IPS-20b (cell line): ENCODE measurements around the gene ENOSF1.

Experiments used
- H3K27ac ChIP-seq: one replicate; pipeline ENCODE4 v1.5.1; 2013; ENCODE audit warnings: low read length
- H3K27me3 ChIP-seq: 2 replicates; pipeline ENCODE4 v1.6.1; 2013; ENCODE audit warnings: mild to moderate bottlenecking, low read length, inconsistent platforms; ENCODE audit not compliant: insufficient read depth
- H3K36me3 ChIP-seq: 2 replicates; pipeline ENCODE4 v1.6.1; 2013; ENCODE audit warnings: low read depth, mild to moderate bottlenecking, inconsistent platforms, low read length, moderate library complexity; ENCODE audit not compliant: insufficient read depth
- H3K4me1 ChIP-seq: 2 replicates; pipeline ENCODE4 v1.6.1; 2013; ENCODE audit warnings: mild to moderate bottlenecking, control low read depth, inconsistent platforms, low read length, moderate library complexity; ENCODE audit not compliant: insufficient read depth
- H3K4me3 ChIP-seq: 2 replicates; pipeline ENCODE4 v1.5.1; 2013; ENCODE audit warnings: mild to moderate bottlenecking, low read length, inconsistent platforms
- H3K9ac ChIP-seq: 2 replicates; pipeline ENCODE4 v1.6.1; 2013; ENCODE audit warnings: low read depth, mild to moderate bottlenecking, inconsistent platforms, low read length, moderate library complexity
- H3K9me3 ChIP-seq: 2 replicates; pipeline ENCODE4 v1.6.1; 2013; ENCODE audit warnings: mild to moderate bottlenecking, low read depth, low read length, inconsistent platforms; ENCODE audit not compliant: insufficient read depth

The ENOSF1 gene

DNA sequence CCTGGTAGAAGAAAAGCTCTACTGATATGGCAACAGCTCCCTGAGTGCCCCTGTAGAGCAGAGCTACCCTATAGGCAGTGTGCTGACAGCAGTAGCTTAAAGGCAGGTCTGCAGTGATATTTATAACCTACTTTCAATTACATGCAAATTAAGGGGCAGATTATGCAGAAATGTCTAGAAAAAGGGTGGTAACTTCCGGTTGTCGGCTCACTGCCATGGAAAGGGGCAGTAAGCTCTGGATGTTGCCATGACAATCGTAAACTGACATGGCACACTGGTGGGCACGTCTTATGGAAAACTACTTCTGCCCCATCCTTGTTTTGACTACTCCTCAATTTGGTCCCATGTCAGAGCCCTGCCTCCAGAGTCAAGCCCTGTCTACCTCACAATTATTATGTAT, 57.8 kb downstream of the ENOSF1 start:
- Histone ChIP-seq H3K27ac (no peak overlapping the region), H3K4me1 (peaks cover 7% of the 10 kb centered on the region), H3K27me3 (no peaks in the 10 kb centered on the region), H3K9me3 (no peaks in the 10 kb centered on the region), H3K4me3 (no peak overlapping the region), H3K9ac (no peak overlapping the region), H3K36me3 (peaks cover 7% of the 10 kb centered on the region)

DNA sequence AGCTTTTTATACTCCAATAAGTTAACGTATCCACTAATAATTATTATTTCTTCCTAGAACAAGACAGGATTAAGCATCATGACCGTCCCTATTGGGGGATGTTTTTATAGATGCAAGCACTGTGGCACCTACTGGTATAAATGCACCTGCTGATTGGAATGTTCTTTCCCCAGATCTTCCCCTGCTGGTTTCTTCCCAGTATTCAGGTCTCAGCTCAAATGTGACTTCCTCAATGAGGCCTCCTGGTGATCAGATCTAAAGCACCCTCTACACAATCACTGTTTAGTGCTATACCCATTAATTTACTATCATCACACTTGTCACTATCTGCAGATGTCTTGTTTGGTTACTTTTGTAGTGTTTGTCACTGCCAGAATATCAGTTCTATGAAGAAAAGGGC, 58.9 kb downstream of the ENOSF1 start:
- Histone ChIP-seq H3K4me3 (no peak overlapping the region), H3K9ac (no peak overlapping the region), H3K9me3 (no peaks in the 10 kb centered on the region), H3K27me3 (no peaks in the 10 kb centered on the region), H3K36me3 (no peaks in the 10 kb centered on the region), H3K27ac (no peak overlapping the region), H3K4me1 (no peaks in the 10 kb centered on the region)

- Histone ChIP-seq H3K9me3 (no peaks in the 10 kb centered on the region), H3K27ac (no peak overlapping the region), H3K36me3 (no peaks in the 10 kb centered on the region), H3K27me3 (no peaks in the 10 kb centered on the region), H3K4me1 (no peaks in the 10 kb centered on the region), H3K4me3 (no peak overlapping the region), H3K9ac (no peak overlapping the region)
These were observed 60.3 kb downstream of the ENOSF1 start for GRCh38 chr18:652131-652530.

DNA sequence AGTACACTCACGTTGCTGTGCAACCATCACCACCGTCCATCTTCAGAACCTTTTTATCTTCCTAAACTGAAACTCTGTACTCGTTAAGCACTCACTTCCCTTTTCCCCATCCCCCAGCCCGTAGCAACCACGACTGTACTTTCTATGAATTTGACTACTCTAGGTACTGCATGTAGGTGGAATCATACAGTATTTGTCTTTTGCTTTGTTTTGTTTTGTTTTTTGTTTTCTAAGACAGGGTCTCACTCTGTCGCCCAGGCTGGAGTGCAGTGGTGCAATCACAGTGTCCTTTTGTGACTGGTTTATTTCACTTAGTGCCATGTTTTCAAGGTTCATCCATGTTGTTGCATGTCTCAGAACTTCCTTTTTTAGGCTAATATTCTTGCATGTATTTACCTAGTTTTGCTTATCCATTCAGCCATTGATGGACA, 62.0 kb downstream of the ENOSF1 start:
- no peaks in the 10 kb centered on the region for H3K4me1 ChIP-seq
- no peaks in the 10 kb centered on the region for H3K27me3 ChIP-seq
- no peak overlapping the region for H3K9ac ChIP-seq
- H3K36me3 ChIP-seq: no peaks in the 10 kb centered on the region
- H3K4me3 ChIP-seq: no peak overlapping the region
- H3K9me3 ChIP-seq: no peaks in the 10 kb centered on the region
- H3K27ac ChIP-seq: no peak overlapping the region

DNA sequence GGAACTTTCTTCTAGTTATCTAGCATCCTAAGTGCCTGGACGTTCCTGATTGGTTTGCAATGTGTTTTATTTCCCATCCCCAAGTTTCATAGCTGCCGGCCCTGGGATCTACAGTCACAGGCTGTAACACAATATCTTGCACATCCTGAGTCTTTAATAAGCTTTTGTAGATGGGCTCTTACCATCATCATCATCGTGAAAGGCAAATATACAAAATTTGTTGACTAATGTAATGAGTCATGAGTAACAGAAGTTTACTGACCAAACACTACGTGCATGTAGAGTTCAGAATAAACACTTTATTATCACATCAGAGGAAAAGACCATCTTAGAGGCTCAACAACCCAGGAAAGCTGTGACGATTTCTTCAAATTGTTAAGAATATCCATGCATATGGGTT, 63.1 kb downstream of the ENOSF1 start:
- Histone ChIP-seq H3K9ac (no peak overlapping the region), H3K4me3 (no peak overlapping the region), H3K27ac (no peak overlapping the region), H3K4me1 (no peaks in the 10 kb centered on the region), H3K36me3 (no peaks in the 10 kb centered on the region), H3K9me3 (no peaks in the 10 kb centered on the region), H3K27me3 (no peaks in the 10 kb centered on the region)

DNA sequence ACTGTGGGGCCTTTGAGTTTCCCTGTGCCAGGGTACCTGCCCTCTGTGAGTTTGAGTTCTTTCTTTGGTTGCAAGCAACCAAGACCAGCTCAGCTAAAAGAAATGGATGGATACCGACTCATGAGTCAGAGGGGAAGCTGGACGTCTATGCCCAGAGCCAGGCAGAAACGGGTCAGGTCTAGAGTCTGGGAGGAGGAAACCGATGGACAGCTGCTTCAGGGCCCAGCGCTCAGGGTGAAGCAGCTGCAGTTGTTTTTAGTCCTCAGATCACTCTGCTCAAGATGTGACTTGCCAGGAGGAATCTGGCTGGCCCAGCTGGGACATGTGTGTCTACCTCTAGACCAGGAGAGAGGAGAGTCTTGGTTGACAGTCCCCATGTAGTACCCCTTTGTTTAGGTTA, 65.1 kb downstream of the ENOSF1 start:
- Histone ChIP-seq H3K9ac (no peak overlapping the region), H3K4me1 (no peaks in the 10 kb centered on the region), H3K27ac (no peak overlapping the region)

DNA sequence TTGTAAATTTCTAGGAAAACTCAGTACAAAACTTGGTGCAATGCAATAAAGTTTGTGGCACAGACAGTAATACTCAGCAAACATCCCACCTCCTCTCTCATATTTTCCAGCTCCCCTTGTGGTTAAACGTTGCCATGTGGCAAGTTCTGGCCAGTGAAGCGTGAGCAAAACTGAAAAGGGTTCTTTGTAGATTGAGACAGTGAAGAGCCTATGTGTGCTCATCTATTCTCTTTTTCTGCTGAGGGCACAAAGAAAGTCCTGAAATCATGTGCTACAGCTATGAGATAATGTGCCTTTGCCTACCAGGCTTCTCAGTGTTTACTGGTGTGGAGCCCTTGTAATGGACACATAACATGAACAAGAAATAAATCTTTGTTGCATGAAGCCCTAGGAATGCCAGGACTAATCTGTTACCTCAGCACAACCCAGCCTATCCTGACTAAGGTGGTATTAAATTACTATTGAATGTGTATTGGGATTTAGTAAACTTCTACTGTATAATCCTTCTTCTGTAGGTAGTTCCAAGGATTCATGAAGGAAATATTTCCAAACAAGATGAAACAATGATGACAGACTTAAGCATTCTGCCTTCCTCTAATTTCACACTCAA, 67.9 kb downstream of the ENOSF1 start:
- Histone ChIP-seq H3K4me3 (no peak overlapping the region), H3K36me3 (no peaks in the 10 kb centered on the region), H3K27me3 (no peaks in the 10 kb centered on the region), H3K27ac (no peak overlapping the region), H3K4me1 (no peaks in the 10 kb centered on the region), H3K9ac (no peak overlapping the region), H3K9me3 (no peaks in the 10 kb centered on the region)

More for the DNA sequence above, 65.1 kb downstream of the ENOSF1 start:
- Histone ChIP-seq H3K27me3 (no peaks in the 10 kb centered on the region), H3K4me3 (no peak overlapping the region), H3K36me3 (no peaks in the 10 kb centered on the region), H3K9me3 (no peaks in the 10 kb centered on the region)

DNA sequence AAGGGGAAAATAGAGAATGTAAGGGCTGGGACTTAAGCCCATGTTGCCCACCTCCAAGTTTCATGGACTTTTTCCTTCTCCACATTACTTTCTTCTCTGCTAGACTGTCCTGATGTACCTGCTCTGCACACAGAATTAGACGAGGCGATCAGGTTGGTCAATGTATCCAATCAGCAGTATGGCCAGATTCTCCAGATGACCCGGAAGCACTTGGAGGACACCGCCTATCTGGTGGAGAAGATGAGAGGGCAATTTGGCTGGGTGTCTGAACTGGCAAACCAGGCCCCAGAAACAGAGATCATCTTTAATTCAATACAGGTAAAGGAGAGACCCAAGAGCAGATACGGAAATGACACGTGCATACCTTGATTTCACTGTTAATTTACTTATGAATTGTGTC, 71.2 kb downstream of the ENOSF1 start:
- H3K9me3 ChIP-seq: no peaks in the 10 kb centered on the region
- H3K9ac ChIP-seq: no peak overlapping the region
- H3K36me3 ChIP-seq: no peaks in the 10 kb centered on the region
- H3K27me3 ChIP-seq: no peaks in the 10 kb centered on the region
- H3K4me1 ChIP-seq: no peaks in the 10 kb centered on the region
- H3K4me3 ChIP-seq: no peak overlapping the region
- no peak overlapping the region for H3K27ac ChIP-seq

DNA sequence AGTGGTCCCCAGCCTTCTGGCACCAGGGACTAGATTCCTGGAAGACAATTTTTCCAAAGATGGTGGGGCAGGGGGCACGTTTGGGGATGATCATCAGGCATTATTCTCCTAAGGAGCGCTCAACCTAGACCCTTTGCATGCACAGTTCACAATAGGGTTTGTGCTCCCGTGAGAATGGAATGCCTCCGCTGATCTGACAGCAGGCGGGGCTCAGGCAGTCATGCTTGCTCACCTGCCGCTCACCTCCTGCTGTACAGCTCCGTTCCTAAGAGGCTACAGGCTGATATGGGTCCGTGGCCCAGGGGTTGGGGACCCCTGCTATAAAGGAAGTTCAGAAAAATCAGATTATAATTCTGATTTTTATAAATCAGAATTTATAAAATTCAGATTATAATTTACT, 77.3 kb downstream of the ENOSF1 start:
- Histone ChIP-seq H3K4me1 (peaks cover 9% of the 10 kb centered on the region), H3K27me3 (no peaks in the 10 kb centered on the region), H3K36me3 (no peaks in the 10 kb centered on the region), H3K27ac (no peak overlapping the region), H3K9ac (peak overlapping the region; percentile 36; the same call in 1 of the 2 replicates), H3K9me3 (no peaks in the 10 kb centered on the region), H3K4me3 (peak overlapping the region; percentile 59)

GRCh38 chr18:634551-635045, 77.8 kb downstream of the ENOSF1 start:
- H3K4me1 ChIP-seq: peaks cover 9% of the 10 kb centered on the region
- no peaks in the 10 kb centered on the region for H3K36me3 ChIP-seq
- H3K27me3 ChIP-seq: no peaks in the 10 kb centered on the region
- no peaks in the 10 kb centered on the region for H3K9me3 ChIP-seq
- H3K9ac ChIP-seq: peak overlapping the region; percentile 36; the same call in 1 of the 2 replicates
- peak overlapping the region; percentile 59; the same call in 1 of the 2 replicates for H3K4me3 ChIP-seq
- no peak overlapping the region for H3K27ac ChIP-seq

GRCh38 chr18:631560-631959, 80.9 kb downstream of the ENOSF1 start:
- Histone ChIP-seq H3K9me3 (no peaks in the 10 kb centered on the region), H3K27me3 (no peaks in the 10 kb centered on the region), H3K4me1 (peaks cover 9% of the 10 kb centered on the region), H3K4me3 (no peak overlapping the region), H3K27ac (no peak overlapping the region), H3K36me3 (no peaks in the 10 kb centered on the region), H3K9ac (no peak overlapping the region)

GRCh38 chr18:629269-630150, 82.9 kb downstream of the ENOSF1 start:
- H3K27ac ChIP-seq: no peak overlapping the region
- peaks cover 1% of the 10 kb centered on the region; the same call in 1 of the 2 replicates for H3K4me1 ChIP-seq
- no peaks in the 10 kb centered on the region for H3K9me3 ChIP-seq
- H3K27me3 ChIP-seq: no peaks in the 10 kb centered on the region
- H3K4me3 ChIP-seq: no peak overlapping the region
- no peak overlapping the region for H3K9ac ChIP-seq
- no peaks in the 10 kb centered on the region for H3K36me3 ChIP-seq
